GM23338 (cell line): Measurements from ENCODE around the gene DOCK3. TPM values are rescaled to one million over a fixed set of nuclear protein-coding genes. Genes with fewer than 3 reads are reported as not detected.

ENCODE experiments used
- ATAC-seq: fragments of 200-7000 bp; cut with Tn5 transposase; 3 replicates; pipeline ENCODE4 v1.9.1; 2020
- DNase-seq: peaks from one replicate; pipeline ENCODE4 v3.0.0-alpha.2; 2015; ENCODE audit warnings: low spot score
- H2AFZ ChIP-seq: fragments of 200-600 bp; sonication (generic); 2 replicates; pipeline ENCODE4 v1.8.0; 2016; ENCODE audit warnings: antibody characterized with exemption, mild to moderate bottlenecking, moderate library complexity
- H3F3A ChIP-seq: fragments of 200-600 bp; sonication (generic); replicated peaks from 2 replicates; pipeline ENCODE4 v1.8.0; 2017; ENCODE audit warnings: antibody characterized with exemption, mixed run types, low read depth
- H3K27ac ChIP-seq: fragments of 200-600 bp; sonication (generic); 2 replicates; pipeline ENCODE4 v1.6.1; 2016; ENCODE audit warnings: low read depth
- H3K27me3 ChIP-seq: fragments of 200-600 bp; sonication (generic); 2 replicates; pipeline ENCODE4 v1.8.0; 2016; ENCODE audit warnings: mild to moderate bottlenecking, mixed run types, moderate library complexity; ENCODE audit not compliant: insufficient read depth
- H3K36me3 ChIP-seq: fragments of 200-600 bp; sonication (generic); 2 replicates; pipeline ENCODE4 v1.8.0; 2016; ENCODE audit warnings: mild to moderate bottlenecking; ENCODE audit not compliant: insufficient read depth
- H3K4me1 ChIP-seq: fragments of 200-600 bp; sonication (generic); 2 replicates; pipeline ENCODE4 v1.8.0; 2016; ENCODE audit warnings: mild to moderate bottlenecking, moderate library complexity; ENCODE audit not compliant: insufficient read depth
- H3K4me2 ChIP-seq: fragments of 200-600 bp; sonication (generic); 2 replicates; pipeline ENCODE4 v1.7.1; 2017; ENCODE audit warnings: mixed run types
- H3K4me3 ChIP-seq: fragments of 200-600 bp; sonication (generic); 2 replicates; pipeline ENCODE4 v1.6.1; 2016; ENCODE audit warnings: mixed run types
- H3K79me2 ChIP-seq: fragments of 200-600 bp; sonication (generic); replicated peaks from 2 replicates; pipeline ENCODE4 v1.8.0; 2017; ENCODE audit warnings: mild to moderate bottlenecking; ENCODE audit not compliant: insufficient read depth
- H3K9me2 ChIP-seq: fragments of 200-600 bp; sonication (generic); 2 replicates; pipeline ENCODE4 v1.8.0; 2017; ENCODE audit not compliant: insufficient read depth
- H4K20me1 ChIP-seq: fragments of 200-600 bp; sonication (generic); replicated peaks from 2 replicates; pipeline ENCODE4 v1.8.0; 2017; ENCODE audit warnings: mild to moderate bottlenecking; ENCODE audit not compliant: insufficient read depth
- H3K27ac Mint-ChIP-seq: 2 replicates; pipeline ENCODE4 v1.8.0; 2020; ENCODE audit warnings: inconsistent platforms, mild to moderate bottlenecking, moderate library complexity, mixed read lengths
- H3K27me3 Mint-ChIP-seq: 3 replicates; pipeline ENCODE4 v1.8.0; 2022; ENCODE audit warnings: low read depth, mild to moderate bottlenecking, moderate library complexity, mixed read lengths, inconsistent platforms; ENCODE audit not compliant: insufficient read depth, poor library complexity
- H3K36me3 Mint-ChIP-seq: 3 replicates; pipeline ENCODE4 v1.8.0; 2021; ENCODE audit warnings: low read depth, mild to moderate bottlenecking, inconsistent platforms, moderate library complexity, mixed read lengths
- H3K4me1 Mint-ChIP-seq: 3 replicates; pipeline ENCODE4 v1.8.0; 2020; ENCODE audit warnings: mild to moderate bottlenecking, inconsistent platforms, mixed read lengths
- H3K4me3 Mint-ChIP-seq: 3 replicates; pipeline ENCODE4 v1.8.0; 2021; ENCODE audit warnings: moderate library complexity, mild to moderate bottlenecking, inconsistent platforms, mixed read lengths
- H3K9me3 Mint-ChIP-seq: 3 replicates; pipeline ENCODE4 v1.8.0; 2020; ENCODE audit warnings: moderate library complexity, mild to moderate bottlenecking, inconsistent platforms, mixed read lengths
- ETS1 ChIP-seq: IDR thresholded peaks from 2 replicates; pipeline ENCODE4 v1.6.1; 2016; ENCODE audit warnings: antibody characterized with exemption
- EZH2 ChIP-seq: fragments of 200-600 bp; sonication (generic); IDR thresholded peaks from one replicate; pipeline ENCODE4 v1.8.0; 2017; ENCODE audit warnings: antibody characterized with exemption, mild to moderate bottlenecking, low read depth; ENCODE audit not compliant: unreplicated experiment
- POLR2AphosphoS5 ChIP-seq: IDR thresholded peaks from 2 replicates; pipeline ENCODE4 v1.6.1; 2016; ENCODE audit warnings: antibody characterized with exemption, low read depth
- ZNF462 ChIP-seq: fragments of 250-450 bp; sonication (Bioruptor Pico); IDR thresholded peaks from 2 replicates; pipeline ENCODE4 v1.5.0; 2020; ENCODE audit warnings: mild to moderate bottlenecking, moderate library complexity
- polyA plus RNA-seq: library from polyadenylated mRNA; unstranded; fragments of >200 nt; fragmentation: Nextera tagmentation; extraction: Ambion mirVana; gene quantifications from 2 replicates; pipeline ENCODE4 v1.2.1, GENCODE V29; 2016
- total RNA-seq: library from RNA; depleted of rRNA; stranded (reverse); fragments of >200 nt; shearing (Covaris generic); gene quantifications from 2 replicates; pipeline ENCODE4 v1.2.3, GENCODE V29; 2014

DOCK3 gene
- total and polyA plus RNA-seq, 2 experiments from 2014 or later = 2.4 to 5.6 TPM

GRCh38 chr3:50656417-50657195 is 18.1 kb upstream of the DOCK3 start:
- Histone ChIP-seq H3K4me3 (no peak overlapping the region), H3K27ac (no peak overlapping the region), H3K79me2 (no peaks in the 10 kb centered on the region), H4K20me1 (no peaks in the 10 kb centered on the region), H2AFZ (no peak overlapping the region), H3F3A (0 out of 2 replicates have a peak, but pooled peaks cover 5% of the 10 kb centered on the region), H3K9me2 (no peaks in the 10 kb centered on the region; the same call in 1 of the 2 replicates), H3K36me3 (no peaks in the 10 kb centered on the region), H3K4me1 (peaks cover 11% of the 10 kb centered on the region), H3K4me2 (no peak overlapping the region), H3K27me3 (no peaks in the 10 kb centered on the region)
- no peaks in the 10 kb centered on the region for H3K9me3 Mint-ChIP-seq
- no peaks in the 10 kb centered on the region for H3K36me3 Mint-ChIP-seq
- no peak for DNase-seq
- no peak overlapping the region for H3K27ac Mint-ChIP-seq
- no peak overlapping the region for H3K4me3 Mint-ChIP-seq
- H3K4me1 Mint-ChIP-seq = peaks cover 9% of the 10 kb centered on the region
- no peak for TF ChIP-seq EZH2
- TF ChIP-seq ETS1 = no peak
- TF ChIP-seq POLR2AphosphoS5 = no peak
- TF ChIP-seq ZNF462 (CRISPR knock-in tag) = no peak
- no peak for ATAC-seq
- H3K27me3 Mint-ChIP-seq = peaks cover 7% of the 10 kb centered on the region
